ENCODE data around the gene ZNF407.
"Not testable (repeated sequence)": the region's sequence is repeated elsewhere in the genome, so short reads cannot be mapped to it uniquely, and the experiment has no call there.

The ZNF407 gene

DNA sequence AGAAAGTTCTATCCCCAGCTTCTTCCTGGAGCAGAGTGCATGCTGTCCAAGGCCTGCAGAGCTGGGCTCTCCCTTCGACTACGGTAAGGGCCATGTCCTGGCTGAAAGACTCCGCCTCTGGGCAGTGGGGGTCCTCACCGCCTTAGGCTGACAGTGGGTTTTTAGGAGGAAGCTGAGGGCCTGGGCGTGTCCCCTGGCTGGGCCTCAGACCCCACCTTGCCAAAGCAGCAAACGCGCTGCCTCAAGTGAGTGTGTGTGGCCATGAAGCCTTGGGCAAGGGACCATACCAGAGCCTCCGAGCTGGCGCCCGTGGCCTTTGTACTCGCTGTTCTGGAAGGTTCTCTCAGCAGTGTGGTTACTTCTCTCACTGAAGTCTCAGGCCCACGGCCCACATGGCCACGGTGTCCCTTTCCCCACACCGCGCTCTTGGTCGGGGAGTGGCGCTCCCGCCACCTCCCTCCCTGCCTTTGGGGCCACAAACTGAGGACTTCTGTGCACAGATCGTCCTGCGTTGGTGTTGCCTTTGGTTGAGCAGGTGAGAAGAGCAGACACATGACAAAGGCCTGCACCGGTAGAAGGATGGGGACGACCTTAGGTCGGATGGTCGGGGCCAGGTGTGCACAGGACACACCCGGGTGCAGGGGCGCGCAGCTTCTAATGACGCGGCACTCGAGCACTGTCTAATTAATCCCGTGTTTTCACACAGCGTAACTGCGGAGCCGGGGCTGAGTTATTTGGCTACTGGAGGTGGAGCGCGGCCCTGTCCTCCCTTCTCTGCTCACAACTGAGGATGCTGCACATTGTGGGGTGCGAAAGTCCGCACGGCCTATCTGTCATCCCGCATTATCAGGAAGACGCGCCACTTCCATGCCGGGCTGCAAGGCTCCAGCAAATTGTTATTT is 489.7 kb downstream of the ZNF407 start:
- DNase-seq, result no peak

DNA sequence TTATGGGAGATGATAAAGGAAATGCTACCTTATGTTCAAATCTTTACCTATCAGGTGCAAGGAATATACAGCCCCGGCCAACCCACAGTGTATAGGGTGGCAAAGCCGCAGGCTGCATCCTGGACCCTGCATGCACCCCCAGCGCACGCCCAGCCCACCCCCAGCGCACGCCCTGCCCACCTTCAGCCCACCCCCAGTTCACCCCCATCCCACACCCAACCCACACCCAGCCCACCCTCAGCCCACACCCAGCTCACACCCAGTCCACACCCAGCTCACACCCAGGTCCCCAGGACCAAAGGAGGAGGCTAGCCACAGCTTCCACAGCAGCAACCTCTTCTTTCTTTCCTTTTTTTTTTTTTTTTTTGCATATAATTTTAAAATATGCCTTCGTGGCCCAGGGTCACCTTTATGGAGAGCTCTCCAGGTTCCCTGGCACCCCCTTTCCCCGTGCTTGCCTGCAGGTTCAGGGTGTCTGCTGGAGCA is 490.4 kb downstream of the ZNF407 start:
- DNase-seq, result no peak

DNA sequence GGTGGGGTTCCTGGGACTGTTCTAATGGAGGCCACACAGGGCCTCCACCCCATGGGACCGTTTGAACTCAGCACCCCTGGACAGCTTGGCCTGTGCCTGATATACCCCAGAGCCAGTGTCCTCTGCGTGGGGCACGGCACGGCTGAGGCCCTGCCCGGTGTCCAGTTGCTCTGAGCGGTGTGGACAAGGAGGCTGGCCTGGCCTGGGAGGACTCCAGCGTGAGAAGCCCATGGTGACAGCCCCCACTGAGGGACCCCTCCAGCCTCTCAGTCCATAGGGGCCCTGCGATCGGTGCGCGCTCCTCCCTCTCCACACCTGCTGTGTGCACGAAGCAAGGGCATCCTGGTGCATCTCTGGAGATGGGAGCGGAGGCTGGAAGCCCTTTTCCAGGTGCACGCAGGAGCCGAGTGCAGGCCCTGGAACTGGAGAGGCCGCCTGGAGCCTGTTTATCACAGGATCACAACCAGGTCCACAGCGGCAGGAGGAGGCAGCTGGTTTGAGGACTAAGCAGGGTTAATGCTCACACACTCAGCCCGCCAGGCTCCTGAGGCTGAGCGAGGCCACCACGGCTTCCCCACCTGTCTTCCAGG is 491.0 kb downstream of the ZNF407 start:
- DNase-seq, result no peak

DNA sequence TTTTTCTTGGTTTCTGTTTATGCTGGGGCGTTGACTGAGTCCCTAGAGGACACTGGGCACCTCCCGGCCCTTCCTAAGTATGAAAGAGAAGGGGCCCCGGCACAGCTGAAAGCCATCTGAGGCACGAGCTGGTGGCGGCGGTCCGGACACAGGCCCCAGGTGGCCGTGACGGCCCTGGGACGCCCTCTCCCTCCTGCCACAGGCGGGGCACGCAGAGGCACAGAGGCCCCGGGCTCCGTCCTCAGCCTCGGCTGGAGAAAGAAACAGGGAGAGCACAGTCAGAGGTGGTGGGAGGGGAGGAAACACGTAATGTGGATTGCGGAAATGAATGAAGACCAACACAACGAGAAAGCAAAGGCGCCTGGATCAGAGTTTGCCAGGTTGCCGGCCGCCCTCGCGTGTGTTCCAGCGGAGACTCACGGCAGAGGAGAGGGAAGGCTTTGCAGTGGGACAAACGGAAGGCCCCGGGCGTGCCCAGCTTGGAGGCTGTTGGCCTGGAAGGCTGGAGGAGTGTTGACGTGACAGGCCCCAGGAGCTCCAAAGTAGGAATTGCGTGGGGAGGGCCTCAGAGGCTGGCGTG is 492.2 kb downstream of the ZNF407 start:
- DNase-seq, result no peak

DNA sequence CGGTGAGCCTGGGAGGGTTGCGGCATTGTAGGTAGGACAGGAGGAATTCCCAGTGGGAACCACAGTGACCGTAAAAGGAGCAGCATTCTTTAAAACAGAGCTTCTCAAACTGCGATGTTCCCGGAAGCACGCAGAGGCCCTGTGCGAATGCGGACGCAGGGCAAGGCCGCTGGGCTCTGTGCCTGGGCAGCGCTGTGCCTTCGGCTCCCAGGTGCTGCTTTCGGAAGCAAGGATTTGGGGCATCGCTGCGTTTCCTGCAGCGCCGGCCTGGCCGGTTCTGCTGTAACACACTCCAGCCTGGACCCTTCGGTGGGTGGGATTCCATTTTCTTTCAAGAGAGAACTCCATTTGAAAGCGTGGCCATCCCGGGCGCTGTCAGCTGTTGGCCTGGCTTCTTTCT is 492.7 kb downstream of the ZNF407 start:
- no peak for DNase-seq

DNA sequence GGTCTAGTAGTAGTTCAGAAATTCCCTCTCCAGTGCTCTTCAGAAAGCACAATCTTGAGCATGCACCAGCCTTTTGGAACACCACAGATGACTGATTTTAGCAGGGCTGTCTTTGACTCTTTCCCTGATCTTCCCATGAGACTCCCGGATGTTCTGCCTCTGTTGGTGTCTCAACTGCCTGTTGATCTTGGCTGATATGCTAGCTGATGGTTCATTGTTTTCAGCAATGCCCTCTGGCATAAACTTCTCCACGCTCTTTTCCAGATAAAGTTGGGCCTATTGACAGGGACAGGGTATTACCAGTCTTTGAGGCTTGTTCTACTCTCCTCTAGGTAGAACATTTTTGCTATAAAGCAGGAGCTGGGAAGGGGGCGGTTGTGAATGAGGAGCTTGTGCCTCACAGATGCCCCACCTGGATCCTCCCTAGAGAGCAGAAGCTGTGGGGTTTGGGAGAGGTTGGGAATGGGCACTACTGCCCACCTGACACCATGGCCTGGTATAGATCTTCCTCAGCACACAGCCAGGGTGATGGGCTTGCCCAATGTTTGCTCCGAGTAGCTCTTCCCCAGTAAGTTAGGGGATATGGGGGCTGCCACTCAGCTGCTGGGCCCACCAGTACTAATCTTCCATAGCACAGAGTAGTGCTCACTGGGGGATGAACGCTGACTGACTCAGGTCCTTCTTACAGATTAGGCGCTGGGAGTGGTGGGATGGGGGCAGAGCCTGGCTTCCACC is 500.0 kb downstream of the ZNF407 start:
- DNase-seq, result no peak

DNA sequence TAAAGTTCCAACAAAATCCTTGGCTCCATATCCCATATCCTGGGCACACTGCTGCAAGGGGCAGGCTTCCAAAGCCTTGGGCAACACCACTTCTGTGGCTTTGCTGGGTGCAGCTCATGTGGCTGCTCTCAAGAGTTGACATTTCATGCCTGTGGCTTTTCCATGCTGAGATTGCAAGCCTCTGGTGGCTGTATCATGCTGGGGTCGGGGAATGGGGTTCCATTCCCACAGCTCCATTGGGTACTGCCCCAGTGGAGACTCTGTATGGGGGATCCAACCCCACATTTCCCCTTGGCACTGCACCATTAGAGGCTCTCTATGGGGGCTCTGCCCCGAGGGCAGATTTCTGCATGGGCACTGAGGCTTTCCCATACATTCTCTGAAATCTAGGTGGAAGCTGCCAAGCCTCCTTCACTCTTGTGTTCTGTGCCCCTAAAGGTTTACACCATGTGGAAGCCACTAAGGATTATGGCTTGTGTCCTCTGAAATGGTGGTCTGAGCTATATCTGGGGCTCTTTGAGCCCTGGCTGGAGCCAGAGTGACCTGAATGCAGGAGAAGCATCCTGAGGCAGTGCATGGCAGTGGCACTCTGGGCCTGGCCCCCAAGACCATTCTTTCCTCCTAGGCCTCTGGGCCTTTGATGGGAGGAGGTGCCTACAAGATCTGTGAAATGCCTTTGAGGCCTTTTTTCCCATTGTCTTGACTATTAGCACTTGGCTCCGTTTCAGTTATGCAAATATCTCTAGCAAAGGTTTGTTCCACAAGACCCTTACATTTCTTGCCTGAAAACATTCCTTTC is 503.4 kb downstream of the ZNF407 start:
- DNase-seq, result no peak

DNA sequence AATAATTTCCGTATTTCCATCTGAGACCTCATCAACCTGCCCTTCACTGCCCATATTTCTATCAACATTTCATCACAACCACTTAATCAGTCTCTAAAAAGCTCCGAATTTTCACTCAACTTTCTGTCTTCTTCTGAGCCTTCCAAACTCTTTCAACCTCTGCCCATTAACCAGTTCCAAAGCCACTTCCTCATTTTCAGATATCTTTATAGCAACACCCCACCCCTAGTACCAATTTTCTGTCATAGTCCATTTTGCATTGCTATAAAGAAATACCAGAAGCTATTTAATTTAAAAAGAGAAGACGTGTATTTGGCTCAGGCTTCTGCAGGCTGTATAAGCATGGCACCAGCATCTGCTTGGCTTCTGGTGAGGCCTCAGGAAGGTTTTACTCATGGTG is 504.2 kb downstream of the ZNF407 start:
- no peak for DNase-seq

DNA sequence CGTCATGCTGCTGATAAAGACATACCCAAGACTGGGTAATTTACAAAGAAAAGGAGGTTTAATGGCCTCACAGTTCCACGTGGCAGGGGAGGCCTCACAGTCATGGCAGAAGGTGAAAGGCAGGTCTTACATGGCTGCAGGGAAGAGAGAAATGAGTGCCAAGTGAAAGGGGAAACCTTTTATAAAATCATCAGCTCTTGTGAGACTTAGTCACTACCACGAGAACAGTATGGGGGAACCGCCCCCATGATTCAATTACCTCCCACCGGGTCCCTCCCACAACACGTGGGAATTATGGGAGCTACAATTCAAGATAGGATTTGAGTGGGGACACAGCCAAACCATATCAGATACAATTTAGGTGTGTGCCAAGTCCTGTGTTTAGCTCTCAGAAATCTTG is 506.4 kb downstream of the ZNF407 start:
- DNase-seq, result not testable (repeated sequence)

DNA sequence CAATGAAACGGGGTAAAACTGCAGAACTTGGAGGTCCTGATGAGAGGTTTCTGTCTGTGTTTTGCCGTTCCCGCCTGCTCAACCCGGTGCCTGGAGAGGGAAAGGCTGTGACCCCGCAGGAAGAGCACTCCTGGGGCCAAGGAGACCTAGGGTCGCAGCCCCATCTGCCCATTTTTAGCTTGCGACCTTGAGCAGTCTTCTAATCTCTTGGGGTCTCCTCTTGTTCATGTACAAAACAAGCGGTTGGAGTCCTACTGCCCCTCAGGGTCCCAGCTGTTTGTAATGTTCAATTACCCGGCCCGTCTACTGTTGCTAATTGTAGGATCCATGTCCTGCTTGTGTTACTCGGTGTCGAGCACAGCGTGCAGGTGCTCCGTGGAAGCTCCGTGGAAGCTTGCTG is 506.8 kb downstream of the ZNF407 start:
- no peak for DNase-seq

DNA sequence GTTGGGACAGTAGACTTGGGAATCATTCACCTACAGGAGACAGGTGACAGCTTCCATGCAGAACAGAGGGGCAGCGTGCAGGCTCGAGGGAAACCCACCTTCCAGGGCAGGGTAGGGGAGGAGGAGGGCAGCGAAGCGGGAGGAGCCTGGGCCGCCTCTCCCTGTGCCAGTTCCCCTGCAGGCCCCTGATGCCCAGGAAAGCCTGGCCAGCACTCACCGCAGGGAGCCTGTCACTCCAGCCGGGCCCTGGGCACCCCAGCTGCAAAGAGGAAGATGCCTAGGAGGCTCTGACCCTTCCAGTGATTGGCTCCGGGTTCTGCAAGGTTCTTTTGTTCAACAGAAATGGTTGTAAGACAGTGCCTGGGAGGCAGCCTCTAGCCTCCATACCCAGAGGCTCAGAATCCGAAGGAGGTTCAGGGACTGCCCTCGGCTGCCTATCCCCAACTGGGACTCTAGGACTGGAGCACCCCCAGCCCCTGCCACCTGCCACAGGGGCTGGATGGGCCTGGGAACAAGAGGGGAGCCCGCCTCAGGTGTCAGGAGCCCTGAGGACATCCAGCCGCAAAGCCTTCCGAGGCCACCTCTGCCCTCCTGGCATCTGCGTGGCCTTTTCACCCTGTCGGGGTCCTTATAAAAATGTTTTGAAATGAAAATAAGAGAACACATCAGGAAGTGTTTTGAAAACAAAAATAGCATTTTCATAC is 508.0 kb downstream of the ZNF407 start:
- DNase-seq, result no peak

DNA sequence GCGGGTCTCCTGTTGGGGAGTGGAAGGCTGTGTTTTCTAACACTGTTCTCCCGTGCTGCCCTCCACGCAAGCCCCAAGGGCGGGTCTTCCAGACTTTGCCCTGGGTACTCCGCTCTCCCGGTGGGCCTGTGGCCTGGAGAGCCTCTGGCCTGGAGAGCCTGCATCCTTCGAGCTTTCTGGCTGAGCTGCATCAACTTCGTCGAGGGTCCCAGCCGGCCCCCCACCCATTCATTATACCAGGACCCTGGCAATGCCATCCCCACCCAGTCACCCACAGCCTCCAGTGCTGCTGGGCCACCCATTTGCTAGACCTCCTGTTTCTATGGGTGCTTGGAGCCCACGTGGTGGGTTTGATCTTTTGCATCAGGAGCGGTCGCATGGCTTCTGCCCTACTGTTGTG is 509.1 kb downstream of the ZNF407 start:
- DNase-seq, result no peak

DNA sequence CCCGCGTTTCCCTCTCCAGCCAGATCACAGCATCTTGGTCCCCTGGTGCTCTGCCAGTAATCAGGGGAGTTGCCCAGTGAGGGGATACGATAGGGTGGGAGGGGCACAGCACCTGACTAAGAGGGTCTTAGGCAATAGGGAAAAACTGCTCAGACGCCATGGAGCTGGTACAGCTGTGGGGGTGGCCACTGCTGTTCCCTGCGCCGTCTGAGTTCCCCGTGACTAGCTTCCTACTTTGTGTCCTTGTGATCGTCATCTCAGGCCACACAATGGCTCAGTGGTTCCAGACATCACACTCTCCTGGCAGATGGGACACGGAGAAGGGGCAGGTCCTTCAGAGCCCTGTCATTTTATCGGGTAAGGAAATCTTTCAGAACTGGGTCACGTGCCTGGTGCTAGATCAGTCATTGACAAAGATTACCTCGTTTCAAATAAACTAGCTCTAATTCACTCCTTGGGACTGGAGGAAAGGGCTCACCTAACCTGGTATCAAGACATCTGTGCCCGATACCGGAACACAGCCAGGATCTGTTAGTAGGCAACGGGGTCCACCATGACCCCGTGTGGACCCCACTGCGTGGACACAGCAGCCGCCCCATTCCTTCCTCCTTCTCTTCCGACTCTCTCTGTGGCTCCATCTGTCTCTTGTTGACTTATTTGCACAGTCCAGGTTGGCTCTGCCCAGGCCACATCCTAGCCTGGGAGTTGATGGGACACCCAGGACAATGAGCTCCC is 509.7 kb downstream of the ZNF407 start:
- DNase-seq, result no peak

DNA sequence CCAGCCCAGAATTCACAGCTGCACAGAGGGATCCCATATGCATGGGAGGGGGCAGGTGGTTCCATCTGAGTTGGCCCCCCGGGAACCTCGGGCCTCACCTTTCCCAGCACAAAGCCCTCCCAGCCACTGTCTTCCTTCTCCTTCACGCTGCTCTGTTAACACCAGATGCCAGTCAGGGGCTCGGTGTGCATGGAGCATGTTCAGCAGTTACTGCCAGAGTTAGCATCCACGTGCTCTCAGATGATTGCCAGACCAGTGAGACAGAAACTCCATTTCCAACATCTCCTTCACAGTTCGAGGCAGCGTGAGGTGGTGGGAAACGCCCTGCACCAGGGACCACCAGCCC is 510.2 kb downstream of the ZNF407 start:
- DNase-seq, result no peak

DNA sequence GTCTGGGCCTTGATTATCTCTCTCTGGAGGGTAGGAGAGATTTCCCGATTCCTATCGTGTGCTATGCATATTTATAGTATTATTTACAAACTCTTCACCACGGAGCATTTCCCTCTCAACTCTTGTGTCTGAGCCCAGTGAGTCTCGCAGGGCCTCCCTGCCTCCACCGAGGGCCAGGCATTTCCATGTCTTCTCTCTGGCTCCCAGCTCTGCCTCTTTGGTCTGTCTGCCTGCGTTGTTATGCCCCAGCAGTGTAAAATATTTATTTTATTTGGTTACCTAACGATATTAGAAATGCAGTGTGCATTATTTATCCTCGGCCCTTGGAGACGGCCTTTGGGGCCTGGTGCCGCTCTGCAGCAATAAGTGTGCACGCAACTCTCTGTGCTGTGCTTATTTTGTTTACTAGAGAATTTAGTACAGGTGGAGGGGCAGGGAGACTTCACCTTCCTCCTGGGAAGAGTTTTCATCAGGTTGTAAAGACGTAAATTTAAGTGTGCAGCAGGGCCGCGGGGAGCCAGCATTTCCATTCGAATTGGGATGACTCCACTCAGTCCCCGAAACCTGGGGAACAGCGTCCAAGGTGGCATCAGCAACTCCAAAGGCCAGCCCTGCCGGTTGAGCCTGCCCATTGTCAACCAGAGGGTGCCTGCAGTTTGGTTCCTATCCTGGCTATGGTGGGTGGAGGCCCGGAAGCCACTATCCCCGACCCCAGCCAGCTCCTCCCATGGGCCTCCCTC is 511.1 kb downstream of the ZNF407 start:
- no peak for DNase-seq

DNA sequence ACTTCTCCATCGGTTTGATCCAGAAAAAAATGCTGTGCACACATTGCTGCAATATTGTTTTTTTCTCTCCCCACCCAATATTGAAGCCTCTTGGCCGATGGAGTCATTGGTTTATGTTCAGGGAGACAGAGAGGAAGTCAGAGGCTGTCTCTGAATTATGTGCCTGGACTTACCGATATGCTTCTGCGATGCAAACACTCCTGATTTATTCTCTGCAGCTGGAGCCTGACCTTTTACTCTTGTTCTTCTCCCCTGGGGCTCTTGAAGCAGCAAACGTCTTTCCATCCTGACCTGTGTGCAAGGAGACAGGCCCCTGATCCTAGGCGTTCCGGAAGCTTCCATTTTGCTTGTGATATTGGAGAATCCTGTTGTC is 511.6 kb downstream of the ZNF407 start:
- peak; percentile 3 for DNase-seq

DNA sequence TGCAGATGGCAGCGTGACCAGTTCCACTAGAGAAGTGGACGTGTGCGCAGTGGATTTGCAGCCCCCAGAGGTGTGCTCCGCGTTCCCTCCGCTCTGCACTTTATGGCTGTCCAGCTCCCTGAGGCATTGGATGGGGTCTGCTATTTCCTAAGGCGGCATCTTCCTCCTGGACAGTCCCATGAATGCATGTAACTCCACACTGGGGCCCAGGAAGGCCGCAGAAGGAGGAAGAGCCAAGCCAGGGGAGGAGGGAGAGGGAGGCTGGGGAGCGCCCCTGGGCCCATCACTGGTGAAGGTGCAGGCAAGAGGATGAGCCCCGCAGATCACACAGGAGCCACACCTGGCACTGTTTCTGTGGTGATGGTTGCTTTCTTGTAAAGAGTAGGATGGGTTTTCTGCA is 512.1 kb downstream of the ZNF407 start:
- no peak for DNase-seq

DNA sequence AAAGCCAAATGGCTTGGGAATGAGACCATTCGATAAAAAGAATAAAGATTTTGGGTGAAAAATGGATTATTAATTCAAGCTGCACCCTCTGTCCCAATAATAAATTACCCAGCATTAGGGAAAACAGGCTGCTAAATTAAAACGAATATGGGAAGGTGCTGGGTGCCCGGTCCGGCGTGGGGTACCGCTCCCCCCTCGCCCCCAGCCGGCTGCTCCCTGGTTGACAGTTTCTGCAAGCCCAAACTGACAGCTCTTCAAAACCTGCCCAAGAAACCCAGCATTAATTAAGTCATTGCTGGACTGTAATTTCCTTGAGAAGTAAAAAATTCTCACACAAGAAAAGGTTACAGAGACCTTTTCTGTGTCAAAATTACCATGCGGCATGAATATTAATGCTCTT is 512.6 kb downstream of the ZNF407 start:
- no peak for DNase-seq

DNA sequence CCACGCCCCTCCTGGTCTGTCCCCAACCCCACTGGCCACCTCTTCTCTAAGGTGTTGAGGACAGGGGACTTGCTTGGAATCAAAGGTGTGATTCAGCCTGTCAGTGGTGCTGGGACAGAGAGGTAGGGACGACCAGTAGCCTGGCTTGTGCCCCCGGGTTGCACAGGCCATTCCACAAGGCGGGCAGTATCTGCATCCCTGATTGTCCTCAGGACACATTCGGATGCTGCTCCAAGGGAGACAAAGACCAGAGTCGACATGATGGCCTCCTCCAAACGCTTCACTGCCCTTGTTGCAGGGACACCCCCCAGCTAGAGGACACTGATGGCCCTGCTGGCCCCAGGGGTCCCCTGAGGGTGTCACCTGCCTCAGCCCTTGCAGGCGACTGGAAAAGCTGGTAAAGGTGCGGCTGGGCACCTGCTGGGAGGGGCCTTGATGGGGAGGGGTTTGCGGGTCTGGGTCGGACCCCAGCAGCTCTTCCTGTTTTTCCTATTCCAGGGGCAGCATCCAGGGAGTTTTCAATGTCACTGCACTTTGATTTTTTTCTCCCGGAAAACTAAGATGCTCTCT is 513.3 kb downstream of the ZNF407 start:
- DNase-seq, result peak; percentile 39

DNA sequence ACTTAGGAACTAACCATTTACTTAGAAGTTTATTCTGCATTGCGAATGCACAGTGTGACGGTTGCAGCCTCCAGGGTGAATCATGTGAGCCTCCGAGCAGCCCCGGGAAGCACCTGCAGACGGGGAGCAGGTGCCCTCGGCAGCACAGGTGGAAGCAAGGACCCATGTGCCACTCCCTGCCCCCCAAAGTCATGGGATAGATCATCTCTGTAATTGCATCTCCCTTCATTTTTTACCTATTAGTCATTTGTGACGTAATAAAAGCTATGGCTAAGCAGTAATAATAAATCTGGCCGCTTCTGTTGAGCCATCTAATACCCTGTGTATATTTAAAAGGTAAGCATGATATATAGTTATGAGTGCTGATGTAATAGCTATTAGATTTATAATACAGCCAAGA is 514.1 kb downstream of the ZNF407 start:
- DNase-seq, result peak; percentile 48
